CD4-positive, alpha-beta T cell treated with Interferon alpha-2 for 1 hour (primary cell): ENCODE data around the gene PLA2G5.
A peak's percentile ranks its signal among the peaks of the same experiment; 100 is the strongest.
"Not testable (repeated sequence)": the region's sequence is repeated elsewhere in the genome, so short reads cannot be mapped to it uniquely, and the experiment has no call there.

ENCODE experiments used
- DNase-seq, 2 donors: peaks; one replicate each; pipeline ENCODE4 v3.0.0-alpha.2; 2020 to 2022

The PLA2G5 gene, protein sequence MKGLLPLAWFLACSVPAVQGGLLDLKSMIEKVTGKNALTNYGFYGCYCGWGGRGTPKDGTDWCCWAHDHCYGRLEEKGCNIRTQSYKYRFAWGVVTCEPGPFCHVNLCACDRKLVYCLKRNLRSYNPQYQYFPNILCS

DNA sequence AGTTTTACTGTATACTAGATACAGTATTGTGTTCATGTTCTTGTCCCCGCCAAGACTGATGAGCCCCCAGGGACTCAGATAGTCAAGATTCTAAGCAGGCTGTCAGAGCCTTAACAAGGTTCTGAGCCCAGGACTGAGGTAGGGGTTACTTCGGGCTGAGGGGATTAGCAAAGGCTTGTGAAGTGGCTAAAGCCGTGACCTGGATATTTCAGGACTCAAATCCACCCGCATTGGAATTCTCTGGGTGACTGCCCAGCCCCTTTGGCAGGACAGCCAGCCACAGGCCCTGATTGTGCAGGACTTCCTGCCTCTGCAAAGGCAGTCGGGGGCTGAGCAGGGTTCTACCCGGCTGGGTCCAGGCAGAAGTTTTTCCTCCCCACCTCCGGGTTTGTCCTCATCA, at the start of gene PLA2G5:
Gene PLA2G5, plus strand, starts transcription at position 321 of the 400 bp plus-strand sequence. CDS start 14,637 bp downstream, outside the sequence.
- DNase-seq = no peak

DNA sequence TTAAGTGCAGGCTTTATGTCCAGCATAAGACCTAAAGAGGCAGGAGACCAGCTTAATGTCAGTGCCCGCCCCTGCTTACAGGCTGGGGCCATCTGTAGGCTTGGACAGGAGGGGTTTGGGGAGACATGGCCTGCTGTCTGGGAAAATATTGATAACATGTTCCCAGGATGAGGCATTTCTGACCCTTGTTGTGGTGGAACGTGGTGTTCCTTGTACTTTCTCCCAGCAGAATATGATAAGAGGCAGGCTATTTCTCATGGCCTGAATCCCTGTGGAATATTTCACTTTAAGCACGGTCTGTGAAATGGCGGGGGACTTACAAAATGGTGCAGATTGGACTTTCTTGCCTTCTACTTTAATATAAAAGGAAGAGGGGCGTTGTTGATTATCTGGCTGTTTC, 41.9 kb upstream of the PLA2G5 start:
- DNase-seq = no peak

DNA sequence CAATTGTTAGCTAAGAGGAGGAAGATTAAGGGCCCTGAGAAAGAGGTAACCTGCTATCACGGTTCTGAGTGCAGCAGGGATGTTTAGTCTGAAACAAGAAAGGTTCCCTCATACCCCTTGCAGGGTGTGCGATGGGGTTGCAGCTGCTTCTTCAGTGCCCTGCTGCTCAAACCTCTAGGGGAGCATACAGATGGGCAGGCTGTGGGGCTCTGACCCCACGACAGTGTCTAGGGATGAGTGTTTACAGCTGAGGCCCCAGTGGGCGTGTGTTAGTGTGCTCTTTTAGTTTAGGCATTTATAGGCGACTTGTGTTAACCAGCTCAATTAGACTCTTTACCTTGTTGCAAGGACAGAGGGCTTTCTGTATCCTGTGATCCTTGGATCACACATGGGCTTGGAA, 41.3 kb upstream of the PLA2G5 start:
- no peak for DNase-seq

DNA sequence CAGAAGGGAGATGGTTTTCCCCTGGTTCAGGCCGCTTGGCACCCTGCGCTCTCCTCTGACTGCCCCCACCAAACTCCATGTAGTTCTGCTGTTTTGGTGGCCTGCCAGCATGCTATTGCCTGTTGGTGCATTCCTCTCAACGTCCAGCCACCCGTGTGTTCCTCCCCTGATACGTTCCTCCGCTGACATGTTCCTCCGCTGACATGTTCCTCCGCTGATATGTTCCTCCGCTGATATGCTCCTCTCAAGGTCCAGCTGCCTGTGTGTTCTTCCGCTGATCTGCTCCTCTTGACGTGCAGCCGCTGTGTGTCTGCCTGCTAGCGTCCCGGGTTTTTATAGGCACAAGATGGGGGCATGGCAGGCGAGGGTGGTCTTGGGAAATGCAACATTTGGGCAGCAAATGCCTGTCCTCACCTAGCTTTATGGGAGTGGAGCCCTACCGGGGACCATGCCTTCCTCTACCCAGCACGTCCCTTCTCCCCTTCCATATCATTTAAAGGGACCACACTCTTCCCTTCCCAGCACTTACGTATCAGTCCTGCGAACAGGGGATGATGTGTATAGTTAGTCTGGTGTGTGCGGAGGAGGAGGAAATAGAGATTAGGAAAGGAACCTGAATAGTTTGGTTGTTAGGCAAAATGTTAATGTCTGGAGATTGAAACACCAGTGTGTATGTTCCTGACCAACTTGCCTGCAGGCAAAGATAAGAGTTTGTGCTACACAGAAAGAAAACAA, 40.6 kb upstream of the PLA2G5 start:
- no peak for DNase-seq

DNA sequence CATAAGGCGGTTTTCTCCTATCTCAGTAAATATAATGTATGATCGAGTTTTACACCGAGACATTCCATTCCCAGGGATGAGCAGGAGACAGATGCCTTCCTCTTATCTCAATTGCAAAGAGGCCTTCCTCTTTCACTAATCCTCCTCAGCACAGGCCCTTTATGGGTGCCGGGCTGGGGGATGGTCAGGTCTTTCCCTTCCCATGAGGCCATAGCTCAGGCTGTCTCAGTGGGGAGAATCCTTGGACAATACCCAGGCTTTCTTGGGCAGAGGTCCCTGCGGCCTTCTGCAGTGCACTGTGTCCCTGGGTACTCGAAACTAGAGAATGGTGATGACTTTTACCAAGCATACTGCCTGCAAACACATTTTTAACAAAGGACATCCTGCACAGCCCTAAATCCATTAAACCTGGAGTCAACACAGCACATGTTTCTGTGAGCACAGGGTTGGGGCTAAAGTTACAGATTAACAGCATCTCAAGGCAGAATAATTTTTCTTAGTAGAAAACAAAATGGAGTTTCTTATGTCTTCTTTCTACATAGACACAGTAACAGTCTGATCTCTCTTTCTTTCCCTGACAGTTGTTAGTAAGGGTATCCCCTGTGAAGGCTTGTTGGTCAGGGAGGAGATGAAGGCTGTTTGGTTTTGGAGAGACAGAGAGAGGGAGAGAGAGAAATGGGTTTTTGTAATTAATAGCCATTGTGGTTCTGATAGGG, 39.4 kb upstream of the PLA2G5 start:
- DNase-seq = not testable (repeated sequence)

DNA sequence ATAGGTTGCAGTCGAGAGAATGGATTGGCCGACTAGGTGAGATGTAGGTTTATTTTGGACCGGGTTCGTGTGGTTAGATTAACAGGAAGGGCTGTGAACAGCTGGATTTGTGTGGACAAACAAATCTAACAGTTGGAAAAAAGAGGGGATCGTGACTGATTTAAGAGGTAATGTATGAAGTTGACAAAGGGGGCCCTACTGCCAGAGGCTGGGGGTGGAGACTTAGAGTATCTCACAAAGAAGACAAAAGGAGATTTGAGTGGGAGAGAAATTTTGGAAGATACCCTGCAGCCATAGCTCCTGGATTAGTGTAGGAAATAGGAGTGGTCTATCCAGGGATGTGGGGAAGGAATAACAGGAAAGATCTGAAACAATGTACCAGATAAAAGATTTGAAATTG, 38.8 kb upstream of the PLA2G5 start:
- DNase-seq = no peak

DNA sequence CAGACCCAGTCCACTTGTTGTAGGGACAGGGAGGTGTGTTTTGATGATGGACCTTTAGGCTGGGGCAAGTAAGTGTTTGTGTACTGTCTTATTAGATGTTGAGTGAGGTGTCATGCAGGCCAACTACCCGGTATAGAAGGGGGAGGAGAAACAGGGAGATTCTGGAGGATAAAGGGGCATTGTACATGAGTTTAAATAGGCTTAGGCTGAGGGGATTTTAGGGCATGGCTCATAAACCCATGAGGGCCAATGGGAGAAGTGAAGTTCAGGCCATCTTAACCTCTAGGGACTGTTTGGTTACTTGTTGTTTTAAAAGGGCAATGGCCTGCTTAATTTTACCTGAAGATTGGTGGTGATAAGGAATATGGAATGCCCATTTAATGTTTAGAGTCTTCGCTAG, 38.2 kb upstream of the PLA2G5 start:
- no peak for DNase-seq

DNA sequence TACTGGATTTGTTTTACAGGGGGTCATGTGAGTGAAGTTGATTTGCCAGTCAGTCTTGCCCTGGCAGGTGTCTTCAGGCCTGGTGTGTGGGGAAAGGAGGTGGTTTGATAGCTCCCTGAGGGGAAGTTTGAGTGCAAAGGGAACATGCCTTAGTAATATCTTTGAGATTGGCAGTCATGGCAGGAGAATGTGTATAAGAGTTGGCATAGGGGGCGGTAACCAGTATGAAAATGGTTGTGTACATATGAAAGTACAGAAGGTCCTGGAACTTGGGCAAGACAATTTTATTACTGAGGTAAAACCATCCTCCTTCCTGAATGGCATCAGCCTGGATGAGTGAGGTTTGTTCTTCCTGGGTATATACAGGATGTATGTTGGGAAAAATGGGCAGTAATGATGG, 37.6 kb upstream of the PLA2G5 start:
- DNase-seq = no peak

DNA sequence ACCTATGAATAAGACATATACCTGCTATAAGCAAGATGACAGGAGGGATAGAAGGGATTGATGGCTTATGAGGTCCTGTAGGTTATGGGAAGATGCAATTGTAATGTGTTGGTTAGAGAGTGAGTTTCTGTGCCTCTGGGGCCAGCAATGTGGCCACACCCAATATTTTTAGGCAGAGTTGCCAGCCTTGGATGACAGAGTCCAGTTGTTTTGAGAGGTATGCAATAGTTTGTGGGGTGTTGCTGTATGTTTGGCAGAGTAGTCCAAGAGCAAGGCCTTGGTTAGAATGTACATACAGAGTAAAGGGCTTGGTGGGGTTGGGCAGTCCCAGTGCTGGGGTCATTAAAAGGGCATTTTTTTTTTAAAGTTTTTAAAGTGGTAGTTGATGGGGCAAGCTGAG, 36.6 kb upstream of the PLA2G5 start:
- DNase-seq = no peak

DNA sequence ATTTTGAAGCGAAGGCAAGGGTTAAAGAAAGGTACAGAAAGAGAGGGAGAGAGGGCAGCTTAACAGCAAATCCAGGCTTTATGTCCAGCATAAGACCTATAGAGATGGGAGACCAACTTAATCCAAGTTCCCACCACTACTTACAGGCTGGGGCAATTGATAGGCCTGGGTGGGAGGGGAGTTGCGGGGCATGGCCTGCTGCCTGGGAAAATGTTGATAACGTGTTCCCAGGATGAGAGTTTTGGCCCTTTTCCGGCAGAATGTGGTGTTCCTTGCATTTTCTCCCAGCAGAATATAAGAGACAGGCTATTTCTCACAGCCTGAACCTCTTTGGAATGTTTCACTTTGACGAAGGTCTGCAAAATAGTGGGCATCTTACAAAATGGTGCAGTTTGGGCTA, 34.9 kb upstream of the PLA2G5 start:
- DNase-seq = no peak

DNA sequence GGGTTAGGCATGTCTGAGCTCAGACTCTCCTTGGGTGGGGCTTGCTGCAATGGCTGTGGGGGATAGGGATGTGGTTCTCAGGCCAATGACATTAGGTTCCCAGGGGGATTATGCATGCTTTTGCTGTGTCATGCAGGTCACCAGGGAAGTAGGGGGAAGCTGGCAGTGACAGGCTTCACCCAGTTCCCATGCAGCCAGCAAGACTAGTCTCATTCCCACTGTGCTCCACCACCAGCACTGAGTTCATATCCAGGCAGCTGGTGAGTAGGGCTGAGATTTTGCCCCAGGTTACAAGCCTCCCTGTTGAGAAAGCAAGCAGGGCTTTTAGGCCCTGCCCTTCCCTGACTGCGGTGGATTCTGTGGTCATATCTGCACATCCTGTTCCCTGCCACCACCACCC, 32.1 kb upstream of the PLA2G5 start:
- no peak for DNase-seq

DNA sequence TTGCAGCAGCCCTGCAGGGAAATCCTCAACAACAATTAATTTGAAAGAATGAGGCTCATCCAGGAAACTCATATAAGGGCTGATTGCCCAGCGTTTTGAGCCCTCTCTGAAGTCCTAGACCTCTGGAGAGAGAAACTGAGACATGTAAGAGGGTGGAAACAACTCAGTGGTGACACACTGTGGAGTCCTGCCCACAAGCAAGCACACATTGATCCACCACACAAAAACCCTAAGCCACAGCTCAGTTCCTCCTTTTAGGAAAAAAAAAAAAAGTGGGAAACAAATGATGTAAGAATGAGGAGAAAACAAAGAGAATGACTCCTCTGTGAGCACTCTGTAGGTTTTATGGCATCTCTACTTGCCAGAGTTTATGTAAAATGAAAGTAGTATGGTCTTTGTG, 22.9 kb upstream of the PLA2G5 start:
- no peak for DNase-seq

DNA sequence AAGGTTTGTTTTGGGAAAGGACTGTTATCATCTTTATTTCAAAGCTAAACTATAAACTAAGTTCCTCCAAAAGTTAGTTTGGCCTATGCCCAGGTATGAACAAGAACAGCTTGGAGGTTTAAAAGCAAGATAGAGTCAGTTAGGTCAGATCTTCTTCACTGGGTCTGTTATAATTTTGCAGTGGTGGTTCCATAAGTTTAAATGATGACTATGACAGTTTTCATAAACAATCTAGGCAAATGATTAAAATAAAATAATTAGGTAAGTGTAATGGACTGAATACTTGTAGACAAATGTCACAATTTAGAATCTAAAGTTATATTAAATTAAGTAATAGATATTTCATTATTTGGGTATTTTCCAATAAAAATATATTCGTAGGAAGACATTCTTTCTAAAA, 21.4 kb upstream of the PLA2G5 start:
- DNase-seq = no peak

DNA sequence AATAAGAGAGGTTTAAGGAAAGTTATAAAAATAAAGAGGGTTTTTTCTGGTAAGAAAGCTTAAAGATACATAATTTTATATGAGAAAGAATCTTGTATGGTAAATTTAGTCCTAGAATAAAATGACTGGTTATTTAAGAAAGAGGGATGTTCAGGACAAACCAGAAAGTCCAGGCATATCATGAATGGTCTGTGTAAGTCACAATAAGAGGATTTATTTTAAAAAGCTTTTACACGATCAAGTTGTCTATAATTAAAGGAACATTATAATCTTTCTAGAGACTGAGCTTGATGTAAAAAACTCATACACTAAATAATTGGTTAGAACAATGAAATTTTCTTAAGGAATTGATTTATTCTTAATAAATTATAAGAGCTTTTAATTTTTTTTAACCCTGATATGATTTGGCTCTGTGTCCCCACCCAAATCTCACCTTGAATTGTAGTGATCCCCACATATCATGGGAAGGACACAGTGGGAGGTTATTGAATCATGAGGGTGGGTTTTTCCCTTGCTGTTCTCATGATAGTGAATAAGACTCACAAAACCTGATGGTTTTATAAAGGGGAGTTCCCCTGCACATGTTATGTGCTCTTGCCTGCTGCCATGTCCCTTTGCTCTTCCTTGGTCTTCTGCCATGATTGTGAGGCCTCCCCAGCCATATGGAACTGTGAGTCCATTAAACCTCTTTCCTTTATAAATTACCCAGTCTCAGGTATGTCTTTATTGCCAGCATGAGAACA, 20.8 kb upstream of the PLA2G5 start:
- not testable (repeated sequence) for DNase-seq

DNA sequence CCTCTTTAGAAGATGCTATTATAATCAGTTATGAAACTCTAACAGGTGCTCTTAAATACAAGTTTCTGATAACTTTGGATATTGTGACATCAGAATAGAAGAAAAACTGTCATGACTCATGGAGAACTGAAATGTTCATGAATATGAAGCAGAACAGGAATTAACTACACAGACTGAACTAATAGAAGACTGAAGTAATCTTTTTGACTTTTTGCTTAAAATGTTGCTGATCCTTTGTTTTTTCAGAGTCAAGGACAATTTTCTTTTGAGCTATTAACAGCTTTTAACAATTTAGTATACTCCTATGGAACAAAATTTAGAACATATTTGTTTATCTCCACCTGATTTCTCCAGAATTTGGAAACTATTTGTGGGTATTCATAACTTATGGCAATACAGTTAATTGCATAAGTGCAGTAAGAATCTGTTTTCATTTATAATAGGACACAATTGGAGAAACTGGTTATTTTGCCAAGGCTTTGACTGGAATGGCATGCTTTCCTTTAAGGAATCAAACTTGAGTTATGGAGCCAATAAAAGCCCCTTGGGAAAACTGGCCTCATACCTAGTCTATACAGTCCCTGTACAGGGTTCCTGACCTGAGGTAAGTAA, 18.7 kb upstream of the PLA2G5 start:
- no peak for DNase-seq

DNA sequence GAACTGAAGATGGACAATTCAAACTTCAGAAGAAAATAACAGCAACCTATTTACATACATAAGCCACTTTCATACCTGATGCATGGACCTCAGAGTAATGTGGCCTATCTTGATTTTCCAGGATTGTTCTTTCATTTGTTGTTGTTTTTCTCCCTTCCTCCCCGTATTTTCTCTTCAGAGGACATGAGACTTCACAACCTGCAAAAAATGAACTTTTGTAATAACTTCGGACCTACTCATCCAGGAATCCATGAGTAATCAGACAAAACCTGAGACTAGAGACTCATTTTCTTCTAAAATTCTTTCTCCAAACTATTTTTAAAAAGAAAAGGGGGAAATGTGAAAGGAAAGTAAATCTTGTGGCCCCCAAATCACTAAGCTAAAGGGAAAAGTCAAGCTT, 17.6 kb upstream of the PLA2G5 start:
- no peak for DNase-seq

DNA sequence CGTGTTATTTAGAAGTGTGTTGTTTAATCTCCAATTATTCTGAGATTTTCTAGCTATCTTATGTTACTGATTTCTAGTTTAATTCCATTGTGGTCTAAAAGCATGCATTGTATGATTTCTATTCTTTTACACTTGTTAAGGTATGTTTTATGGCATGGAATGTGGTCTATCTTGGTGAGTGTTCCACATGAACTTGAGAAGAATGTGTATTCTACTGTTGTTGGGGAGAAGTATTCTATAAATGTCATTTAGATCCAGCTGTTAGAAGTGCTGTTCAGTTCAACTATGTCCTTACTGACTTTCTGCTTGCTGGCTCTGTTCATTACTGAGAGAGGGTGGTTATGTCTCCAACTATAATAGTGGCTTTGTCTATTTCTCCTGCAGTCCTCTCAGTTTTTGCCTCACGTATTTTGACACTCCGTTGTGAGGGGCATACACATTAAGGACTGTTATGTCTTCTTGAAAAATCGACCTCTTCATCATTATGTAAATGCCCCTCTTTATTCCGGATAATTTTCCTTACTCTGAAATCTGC, 12.0 kb upstream of the PLA2G5 start:
- DNase-seq = no peak

DNA sequence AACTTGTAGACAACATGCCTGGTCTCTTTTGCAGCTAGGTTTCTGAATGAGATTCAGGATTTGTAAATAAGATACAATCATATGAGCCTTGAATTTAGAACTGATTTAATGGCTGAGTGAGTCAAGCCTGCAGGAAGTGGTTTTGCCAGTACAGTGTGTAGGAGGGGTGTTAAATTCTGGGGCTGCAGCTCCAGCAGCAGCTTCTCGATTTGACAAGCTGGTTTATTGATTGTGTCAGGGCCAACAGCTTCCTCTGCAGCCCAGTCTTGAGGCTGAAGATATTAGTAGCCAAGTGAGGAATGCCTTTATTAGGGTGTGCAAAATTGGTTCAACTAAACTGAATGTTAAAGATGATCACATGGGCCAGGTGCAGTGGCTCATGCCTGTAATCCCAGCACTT, 11.5 kb upstream of the PLA2G5 start:
- DNase-seq = peak in 1 of 2 donors; percentile 39

DNA sequence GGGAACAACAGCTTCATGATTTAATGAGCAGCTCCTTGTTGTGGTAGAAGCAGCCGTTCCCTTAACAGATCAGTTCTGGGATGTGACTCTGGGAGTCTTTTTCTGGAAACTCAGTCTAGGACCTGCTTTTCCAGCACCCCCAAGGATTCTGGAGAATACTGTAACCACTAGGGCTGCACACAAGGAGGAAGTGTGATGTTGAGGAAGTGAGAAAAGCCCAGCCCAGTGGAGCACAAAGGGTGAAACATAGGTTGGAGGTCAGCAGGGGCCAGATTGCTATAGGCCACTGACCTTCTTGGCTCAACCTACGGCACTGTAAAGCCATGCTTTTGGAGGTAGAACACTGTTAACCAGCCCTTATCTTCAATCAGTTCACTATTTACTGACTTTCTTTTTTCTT, 10.1 kb upstream of the PLA2G5 start:
- DNase-seq = peak in 1 of 2 donors; percentile 18

DNA sequence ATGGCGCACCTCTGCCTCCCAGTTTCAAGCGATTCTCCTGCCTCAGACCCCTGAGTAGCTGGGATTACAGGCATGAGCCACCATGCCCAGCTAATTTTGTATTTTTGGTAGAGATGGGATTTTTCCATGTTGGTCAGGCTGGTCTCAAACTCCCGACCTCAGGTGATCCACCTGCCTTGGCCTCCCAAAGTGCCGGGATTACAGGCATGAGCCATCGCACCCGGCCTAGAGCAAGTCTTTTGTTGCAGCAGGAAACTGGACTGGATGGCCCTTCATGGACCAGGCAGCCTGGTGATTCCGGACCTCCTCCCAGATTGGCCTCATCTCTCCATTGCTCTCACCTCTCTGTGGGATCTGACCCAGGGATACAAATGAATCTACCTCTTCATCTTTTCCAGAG, 9.2 kb upstream of the PLA2G5 start:
- DNase-seq = not testable (repeated sequence)

DNA sequence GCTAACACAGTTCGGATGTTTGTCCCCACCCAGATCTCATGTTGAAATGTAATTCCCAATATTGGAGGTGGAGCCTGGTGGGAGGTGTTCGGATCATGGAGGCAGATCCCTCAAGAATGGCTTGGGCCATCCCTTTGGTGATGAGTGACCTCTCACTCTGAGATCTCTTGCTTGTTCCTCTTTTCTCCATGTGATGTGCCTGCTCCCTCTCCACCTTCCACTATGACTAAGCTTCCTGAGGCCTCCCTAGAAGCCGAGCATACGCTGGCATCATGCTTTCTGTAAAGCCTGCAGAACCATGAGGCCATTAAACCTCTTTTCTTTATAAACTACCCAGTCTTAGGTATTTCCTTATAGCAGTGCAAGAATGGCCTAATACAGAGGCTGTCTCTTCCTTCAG, 8.1 kb upstream of the PLA2G5 start:
- no peak for DNase-seq

DNA sequence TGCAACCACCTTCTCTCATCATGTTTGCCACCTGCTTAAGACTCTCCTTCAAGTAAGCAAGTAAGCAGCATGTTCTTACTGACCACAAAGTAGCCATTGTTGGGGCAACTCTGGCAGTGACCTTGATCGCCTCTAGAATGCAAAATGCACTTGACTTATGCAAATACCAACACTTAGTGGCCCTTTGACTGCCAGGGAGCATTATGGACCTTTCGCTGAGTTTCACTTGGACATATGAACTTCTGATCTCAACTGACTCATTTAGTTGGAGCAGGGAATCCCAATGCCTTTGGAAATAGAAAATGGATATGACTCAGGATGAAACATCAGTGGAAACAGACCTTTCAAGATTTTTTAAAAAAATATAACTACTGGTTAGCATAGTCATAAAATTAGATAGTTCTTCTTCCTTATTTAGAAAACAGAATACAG, 6.1 kb upstream of the PLA2G5 start:
- DNase-seq = no peak

DNA sequence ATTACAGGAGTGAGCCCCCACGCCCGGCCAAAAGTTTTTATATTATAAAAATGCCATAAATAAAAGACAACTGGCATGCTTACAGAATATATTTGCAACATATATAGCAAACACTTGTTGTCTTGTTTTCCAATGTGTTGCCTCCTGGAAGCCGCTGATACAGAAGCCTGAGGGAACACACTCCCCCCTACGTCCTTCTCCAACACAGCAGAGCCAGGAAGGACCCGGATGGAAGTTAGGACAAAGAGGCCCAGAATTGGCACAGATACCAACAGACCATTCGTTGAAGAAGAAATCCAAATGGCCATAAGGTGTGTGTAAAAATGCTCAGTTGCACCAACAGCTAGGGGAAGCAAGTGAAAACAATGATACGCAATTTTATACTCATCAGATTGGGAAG, 1.3 kb upstream of the PLA2G5 start:
- no peak for DNase-seq
